Measurements from ENCODE around the gene ANXA10. TPM values are rescaled to one million over a fixed set of nuclear protein-coding genes. Genes with fewer than 3 reads are reported as not detected.
"Not testable (repeated sequence)": the region's sequence is repeated elsewhere in the genome, so short reads cannot be mapped to it uniquely, and the experiment has no call there.

Gene ANXA10
- total RNA-seq, 2 donors from 2014 or later = not detected

DNA sequence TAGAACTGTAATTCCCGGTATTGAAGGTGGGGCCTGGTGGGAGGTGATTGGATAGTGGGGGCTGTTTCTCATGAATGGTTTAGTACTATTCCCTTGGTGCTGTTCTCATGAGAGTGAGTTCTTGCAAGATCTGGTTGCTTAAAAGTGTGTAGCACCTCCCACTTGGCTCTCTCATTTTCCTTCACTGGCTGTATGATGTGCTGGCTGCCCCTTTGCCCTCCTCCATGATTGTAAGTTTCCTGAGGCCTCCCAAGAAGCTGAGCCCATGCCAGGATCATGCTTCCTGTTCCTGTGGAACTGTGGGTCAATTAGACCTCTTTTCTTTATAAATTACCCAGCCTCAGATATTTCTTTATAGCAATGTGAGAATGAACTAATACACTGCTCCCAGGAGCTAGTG, 8.7 kb downstream of the ANXA10 start:
- Histone ChIP-seq H3K36me3 (no peaks in the 10 kb centered on the region), H3K4me3 (no peak overlapping the region), H3K27ac (no peak overlapping the region), H3K27me3 (no peaks in the 10 kb centered on the region), H3K4me1 (no peaks in the 10 kb centered on the region), H3K9me3 (no peaks in the 10 kb centered on the region)
- no peak for DNase-seq (ENCODE audit: low spot score)
- TF ChIP-seq, protein P1, sequence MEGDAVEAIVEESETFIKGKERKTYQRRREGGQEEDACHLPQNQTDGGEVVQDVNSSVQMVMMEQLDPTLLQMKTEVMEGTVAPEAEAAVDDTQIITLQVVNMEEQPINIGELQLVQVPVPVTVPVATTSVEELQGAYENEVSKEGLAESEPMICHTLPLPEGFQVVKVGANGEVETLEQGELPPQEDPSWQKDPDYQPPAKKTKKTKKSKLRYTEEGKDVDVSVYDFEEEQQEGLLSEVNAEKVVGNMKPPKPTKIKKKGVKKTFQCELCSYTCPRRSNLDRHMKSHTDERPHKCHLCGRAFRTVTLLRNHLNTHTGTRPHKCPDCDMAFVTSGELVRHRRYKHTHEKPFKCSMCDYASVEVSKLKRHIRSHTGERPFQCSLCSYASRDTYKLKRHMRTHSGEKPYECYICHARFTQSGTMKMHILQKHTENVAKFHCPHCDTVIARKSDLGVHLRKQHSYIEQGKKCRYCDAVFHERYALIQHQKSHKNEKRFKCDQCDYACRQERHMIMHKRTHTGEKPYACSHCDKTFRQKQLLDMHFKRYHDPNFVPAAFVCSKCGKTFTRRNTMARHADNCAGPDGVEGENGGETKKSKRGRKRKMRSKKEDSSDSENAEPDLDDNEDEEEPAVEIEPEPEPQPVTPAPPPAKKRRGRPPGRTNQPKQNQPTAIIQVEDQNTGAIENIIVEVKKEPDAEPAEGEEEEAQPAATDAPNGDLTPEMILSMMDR (IDR thresholded peaks at IDR 0.05) = no peak

DNA sequence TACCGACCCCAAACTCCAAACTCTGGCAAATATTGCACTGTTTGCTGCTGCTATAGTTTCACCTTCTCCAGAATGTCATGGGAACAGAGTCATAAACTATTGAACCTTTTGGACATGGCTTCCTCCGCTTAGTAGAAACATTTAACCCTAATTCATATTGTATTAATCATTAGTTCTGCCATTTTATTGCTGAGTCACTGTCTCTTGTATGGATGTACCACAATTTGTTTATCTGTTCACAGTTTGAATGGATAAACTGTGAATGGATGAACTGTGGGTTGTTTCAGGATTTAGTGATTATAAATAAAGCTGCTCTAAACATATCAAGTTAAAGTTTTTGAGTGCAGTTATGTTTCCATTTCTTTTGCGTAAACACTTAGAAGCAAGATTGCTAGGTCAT, 10.1 kb downstream of the ANXA10 start:
- H3K27me3 ChIP-seq = no peaks in the 10 kb centered on the region
- no peak overlapping the region for H3K27ac ChIP-seq
- H3K9me3 ChIP-seq = no peaks in the 10 kb centered on the region
- H3K4me3 ChIP-seq = no peak overlapping the region
- no peak for DNase-seq (ENCODE audit: low spot score)
- H3K4me1 ChIP-seq = no peaks in the 10 kb centered on the region
- TF ChIP-seq, protein P1 (IDR thresholded peaks at IDR 0.05) = no peak
- H3K36me3 ChIP-seq = no peaks in the 10 kb centered on the region

DNA sequence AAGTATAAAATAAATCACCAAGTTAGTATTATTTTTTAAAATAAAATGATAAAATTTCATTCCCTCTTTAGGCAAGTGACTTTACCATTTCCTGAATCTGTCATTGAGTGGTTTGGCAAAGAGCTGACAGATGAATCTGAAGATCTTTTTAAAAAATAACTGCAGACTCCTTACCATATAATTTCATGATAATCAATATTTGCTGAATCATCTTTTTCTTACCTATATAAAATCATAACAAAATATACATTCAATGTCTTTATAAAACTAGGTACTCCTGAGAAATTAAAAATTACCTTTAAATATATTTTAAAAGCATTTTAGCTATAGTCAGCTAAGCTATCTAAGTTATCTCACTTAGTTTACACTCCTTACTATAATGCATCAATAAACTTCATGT, 17.2 kb downstream of the ANXA10 start:
- H3K9me3 ChIP-seq = no peaks in the 10 kb centered on the region
- H3K27me3 ChIP-seq = no peaks in the 10 kb centered on the region
- H3K27ac ChIP-seq = no peak overlapping the region
- TF ChIP-seq, protein P1 (IDR thresholded peaks at IDR 0.05) = no peak
- no peak for DNase-seq (ENCODE audit: low spot score)
- H3K36me3 ChIP-seq = no peaks in the 10 kb centered on the region
- H3K4me1 ChIP-seq = no peaks in the 10 kb centered on the region
- H3K4me3 ChIP-seq = no peak overlapping the region

DNA sequence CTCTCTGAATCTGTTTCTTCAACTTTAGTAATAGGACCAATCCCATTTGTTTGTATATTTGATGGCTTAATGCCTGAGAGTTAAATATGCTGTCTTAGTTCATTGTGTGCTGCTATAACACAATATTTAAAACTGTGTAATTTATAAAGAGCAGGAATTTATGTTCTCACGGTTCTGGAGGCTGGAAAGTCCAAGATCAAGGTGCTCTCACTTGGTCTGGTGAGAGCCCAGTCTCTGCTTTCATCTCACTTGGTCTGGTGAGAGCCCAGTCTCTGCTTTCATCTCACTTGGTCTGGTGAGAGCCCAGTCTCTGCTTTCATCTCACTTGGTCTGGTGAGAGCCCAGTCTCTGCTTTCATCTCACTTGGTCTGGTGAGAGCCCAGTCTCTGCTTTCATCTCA, 20.7 kb downstream of the ANXA10 start:
- not testable (repeated sequence) for H3K4me3 ChIP-seq; H3K4me1 ChIP-seq; H3K27ac ChIP-seq; H3K9me3 ChIP-seq; H3K27me3 ChIP-seq; DNase-seq (ENCODE audit: low spot score); H3K36me3 ChIP-seq

DNA sequence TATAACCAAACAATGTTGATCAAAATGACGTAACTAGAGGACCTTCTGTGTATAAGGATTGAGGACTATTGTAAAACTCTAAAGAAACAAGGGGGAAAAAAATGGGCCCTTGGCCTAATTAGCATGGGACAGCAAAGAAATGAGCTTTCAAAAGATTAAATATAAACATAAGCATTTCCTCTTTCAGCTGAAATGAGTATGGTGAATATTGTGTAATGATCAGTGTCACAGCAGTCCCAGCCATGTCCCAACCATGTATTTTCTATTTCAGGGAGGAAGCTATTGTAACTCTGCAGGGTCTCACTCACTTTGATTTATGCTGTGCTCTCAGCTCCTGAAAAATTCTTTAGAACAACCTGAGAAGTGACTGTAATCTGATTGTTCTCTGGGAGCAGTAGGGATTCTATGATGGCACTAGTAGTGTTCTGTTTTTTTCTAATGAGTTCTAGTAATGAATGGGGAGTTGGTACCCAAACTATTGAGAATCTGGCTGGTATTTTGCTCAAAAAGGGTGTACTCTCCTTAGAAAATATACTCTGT, 25.8 kb downstream of the ANXA10 start:
- Histone ChIP-seq H3K9me3 (no peaks in the 10 kb centered on the region), H3K27ac (no peak overlapping the region), H3K27me3 (no peaks in the 10 kb centered on the region), H3K36me3 (no peaks in the 10 kb centered on the region), H3K4me3 (no peak overlapping the region), H3K4me1 (no peaks in the 10 kb centered on the region)
- DNase-seq (ENCODE audit: low spot score) = no peak
- TF ChIP-seq, protein P1 (IDR thresholded peaks at IDR 0.05) = no peak

DNA sequence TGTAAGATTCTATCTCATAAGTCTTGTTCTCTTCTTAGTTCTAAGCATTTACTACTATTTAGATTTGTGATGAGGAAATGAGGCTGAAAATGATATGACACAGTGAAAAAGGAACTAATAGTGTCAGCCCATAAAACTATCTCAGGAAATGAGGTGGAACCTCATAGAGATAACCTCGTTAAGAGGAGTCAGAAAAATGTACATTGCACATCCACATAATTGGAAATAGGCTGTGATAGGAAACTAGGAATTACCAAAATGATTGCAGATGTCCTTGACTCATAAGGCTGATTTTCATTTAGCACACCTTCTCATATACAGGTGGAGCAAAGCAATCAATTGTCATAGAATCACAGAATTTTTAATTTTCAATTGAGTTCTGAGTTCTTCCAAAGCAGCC, 26.8 kb downstream of the ANXA10 start:
- H3K4me1 ChIP-seq = no peaks in the 10 kb centered on the region
- no peak overlapping the region for H3K4me3 ChIP-seq
- H3K27ac ChIP-seq = no peak overlapping the region
- TF ChIP-seq, protein P1 (IDR thresholded peaks at IDR 0.05) = no peak
- H3K9me3 ChIP-seq = no peaks in the 10 kb centered on the region
- no peak for DNase-seq (ENCODE audit: low spot score)
- no peaks in the 10 kb centered on the region for H3K27me3 ChIP-seq
- H3K36me3 ChIP-seq = no peaks in the 10 kb centered on the region
